ENCODE data around the gene DLX3. TPM values are rescaled to one million over a fixed set of nuclear protein-coding genes. Genes with fewer than 3 reads are reported as not detected.

The DLX3 gene
- total RNA-seq, 2 experiments from 2014 or later: not detected

GRCh38 chr17:49952209-49952911, 42.7 kb downstream of the DLX3 start:
- ChIA-PET POLR2A (interaction anchor here (0.9 to 1.0 kb wide), 2 partner anchors 9 to 65 kb away, joined by 4 to 5 read pairs; no protein-coding TSS in a partner anchor), CTCF (ENCODE audit: unreplicated experiment) (interaction anchor here (0.9 to 1.8 kb wide), 2 partner anchors 30 to 44 kb away, joined by 4 to 5 read pairs; no protein-coding TSS in a partner anchor)
- no peak for TF ChIP-seq EZH2phosphoT487 (IDR thresholded peaks at IDR 0.05; ENCODE audit: borderline replicate concordance, low read depth, low read length)
- peak; percentile 95 for TF ChIP-seq CTCF (conservative IDR thresholded peaks at IDR 0.05; ENCODE audit: low read length)
- Histone ChIP-seq H4K20me1 (ENCODE audit: insufficient read depth, low read length) (no peaks in the 10 kb centered on the region), H3K36me3 (ENCODE audit: insufficient read depth, low read length) (no peaks in the 10 kb centered on the region), H3K27ac (ENCODE audit: low read depth, low read length, poor library complexity, severe bottlenecking) (no peak overlapping the region), H3K4me3 (ENCODE audit: low read depth, low read length, poor library complexity, severe bottlenecking) (no peak overlapping the region), H3K79me2 (ENCODE audit: insufficient read depth, low read depth, low read length) (no peaks in the 10 kb centered on the region), H3K4me1 (ENCODE audit: insufficient read depth, low read length, poor library complexity, severe bottlenecking) (no peaks in the 10 kb centered on the region), H3K9me3 (ENCODE audit: low read length) (no peaks in the 10 kb centered on the region), H3K9me2 (ENCODE audit: insufficient read depth, low read length) (no peaks in the 10 kb centered on the region), H3K4me2 (ENCODE audit: low read length) (no peak overlapping the region), H2AFZ (ENCODE audit: low read length) (no peak overlapping the region)
- intact Hi-C loops (cut with micrococcal nuclease; ENCODE audit: unreplicated experiment): loop anchor here (1.0 to 5.0 kb wide), 2 partner anchors 44 to 135 kb away; no protein-coding TSS in a partner anchor
- BruUV-seq (replicated peaks): no TSS peak
- DNase-seq (ENCODE audit: low spot score): peak; percentile 77

- Histone ChIP-seq H3K4me2 (ENCODE audit: low read length) (no peak overlapping the region), H4K20me1 (ENCODE audit: insufficient read depth, low read length) (no peaks in the 10 kb centered on the region), H3K27ac (ENCODE audit: low read depth, low read length, poor library complexity, severe bottlenecking) (no peak overlapping the region), H3K9me2 (ENCODE audit: insufficient read depth, low read length) (no peaks in the 10 kb centered on the region), H3K4me1 (ENCODE audit: insufficient read depth, low read length, poor library complexity, severe bottlenecking) (no peaks in the 10 kb centered on the region), H3K36me3 (ENCODE audit: insufficient read depth, low read length) (no peaks in the 10 kb centered on the region), H3K4me3 (ENCODE audit: low read depth, low read length, poor library complexity, severe bottlenecking) (no peak overlapping the region), H3K9me3 (ENCODE audit: low read length) (no peaks in the 10 kb centered on the region), H3K79me2 (ENCODE audit: insufficient read depth, low read depth, low read length) (no peaks in the 10 kb centered on the region), H2AFZ (ENCODE audit: low read length) (no peak overlapping the region)
- no peak for TF ChIP-seq EZH2phosphoT487 (IDR thresholded peaks at IDR 0.05; ENCODE audit: borderline replicate concordance, low read depth, low read length)
- no peak for TF ChIP-seq CTCF (conservative IDR thresholded peaks at IDR 0.05; ENCODE audit: low read length)
- POLR2A ChIA-PET: interaction anchor here (1.0 kb wide), 1 partner anchor 10 kb away, joined by 5 read pairs; no protein-coding TSS in a partner anchor
- no peak for DNase-seq (ENCODE audit: low spot score)
- intact Hi-C loops (cut with micrococcal nuclease; ENCODE audit: unreplicated experiment): loop anchor here (1.0 to 5.0 kb wide), 2 partner anchors 45 to 136 kb away; no protein-coding TSS in a partner anchor
- BruUV-seq (replicated peaks): no TSS peak
- CTCF ChIA-PET (ENCODE audit: unreplicated experiment): interaction anchor here (0.6 to 0.9 kb wide), 2 partner anchors 29 to 813 kb away, joined by 4 to 7 read pairs; no protein-coding TSS in a partner anchor
These were observed 43.5 kb downstream of the DLX3 start for GRCh38 chr17:49951362-49952082.
